Karpas-422 (cell line): ENCODE measurements around the gene ILDR1. TPM values are rescaled to one million over a fixed set of nuclear protein-coding genes. Genes with fewer than 3 reads are reported as not detected.
A peak's percentile ranks its signal among the peaks of the same experiment; 100 is the strongest.
"Not testable (repeated sequence)": the region's sequence is repeated elsewhere in the genome, so short reads cannot be mapped to it uniquely, and the experiment has no call there.

Experiments used
- DNase-seq: peaks from one replicate; pipeline ENCODE4 v3.0.0-alpha.2; 2015
- H2AFZ ChIP-seq: fragments of 200-600 bp; sonication (generic); 2 replicates; pipeline ENCODE4 v1.6.1; 2014; ENCODE audit warnings: antibody characterized with exemption, low read length, mixed read lengths
- H3K27ac ChIP-seq: fragments of 200-600 bp; sonication (generic); 2 replicates; pipeline ENCODE4 v1.5.1; 2014; ENCODE audit warnings: mild to moderate bottlenecking, low read length, moderate library complexity
- H3K27me3 ChIP-seq: fragments of 200-600 bp; sonication (generic); 2 replicates; pipeline ENCODE4 v1.6.1; 2014; ENCODE audit warnings: low read length, mixed read lengths
- H3K36me3 ChIP-seq: fragments of 200-600 bp; sonication (generic); 2 replicates; pipeline ENCODE4 v1.6.1; 2014; ENCODE audit warnings: low read length, mixed read lengths; ENCODE audit not compliant: insufficient read depth
- H3K4me1 ChIP-seq: fragments of 200-600 bp; sonication (generic); 2 replicates; pipeline ENCODE4 v1.6.1; 2014; ENCODE audit warnings: mild to moderate bottlenecking, low read length, mixed read lengths
- H3K4me2 ChIP-seq: fragments of 200-600 bp; sonication (generic); 2 replicates; pipeline ENCODE4 v1.6.1; 2014; ENCODE audit warnings: low read length, low read depth, mild to moderate bottlenecking; ENCODE audit not compliant: poor library complexity, severe bottlenecking
- H3K4me3 ChIP-seq: fragments of 200-600 bp; sonication (generic); 2 replicates; pipeline ENCODE4 v1.5.1; 2014; ENCODE audit warnings: mild to moderate bottlenecking, antibody characterized with exemption, low read length, mixed read lengths
- H3K79me2 ChIP-seq: fragments of 200-600 bp; sonication (generic); 2 replicates; pipeline ENCODE4 v1.6.1; 2014; ENCODE audit warnings: mild to moderate bottlenecking, low read length, mixed read lengths
- H3K9ac ChIP-seq: fragments of 200-600 bp; sonication (generic); 2 replicates; pipeline ENCODE4 v1.6.0; 2014; ENCODE audit warnings: low read length
- H3K9me2 ChIP-seq: fragments of 200-600 bp; sonication (generic), shearing (Covaris generic); replicated peaks from 2 replicates; pipeline ENCODE4 v1.6.0; 2014; ENCODE audit warnings: mild to moderate bottlenecking, low read length, moderate library complexity; ENCODE audit not compliant: insufficient read depth
- H3K9me3 ChIP-seq: fragments of 300-700, 200-600 bp; sonication (generic); 2 replicates; pipeline ENCODE4 v1.6.1; 2014; ENCODE audit warnings: low read length, mixed read lengths
- H4K20me1 ChIP-seq: fragments of 200-600 bp; sonication (generic); 2 replicates; pipeline ENCODE4 v1.6.1; 2014; ENCODE audit warnings: mild to moderate bottlenecking, antibody characterized with exemption, low read length, low read depth; ENCODE audit not compliant: insufficient read depth
- total RNA-seq: library from RNA; depleted of rRNA; stranded (reverse); fragments of >200 nt; shearing (Covaris generic); gene quantifications from 2 replicates; pipeline ENCODE4 v1.2.3, GENCODE V29; 2014; ENCODE audit warnings: low replicate concordance

Gene ILDR1
- total RNA-seq, 1 experiment from 2014 or later = 0.52 TPM

- peaks cover 32% of the 10 kb centered on the region for H3K4me1 ChIP-seq
- no peaks in the 10 kb centered on the region for H3K9me2 ChIP-seq
- H3K27me3 ChIP-seq = no peaks in the 10 kb centered on the region
- H3K9ac ChIP-seq = no peak overlapping the region
- no peaks in the 10 kb centered on the region for H3K79me2 ChIP-seq
- no peak overlapping the region for H2AFZ ChIP-seq
- H3K4me2 ChIP-seq = no peak overlapping the region
- H3K36me3 ChIP-seq = no peaks in the 10 kb centered on the region
- no peak for DNase-seq
- no peaks in the 10 kb centered on the region for H3K9me3 ChIP-seq
- H3K27ac ChIP-seq = no peak overlapping the region
- H3K4me3 ChIP-seq = no peak overlapping the region
- no peaks in the 10 kb centered on the region for H4K20me1 ChIP-seq
Observed at GRCh38 chr3:122058294-122058693, 36.2 kb upstream of the ILDR1 start.

- no peaks in the 10 kb centered on the region for H3K9me2 ChIP-seq
- no peaks in the 10 kb centered on the region for H3K27me3 ChIP-seq
- peaks cover 38% of the 10 kb centered on the region for H3K4me1 ChIP-seq
- no peaks in the 10 kb centered on the region for H3K79me2 ChIP-seq
- no peak overlapping the region for H3K4me2 ChIP-seq
- DNase-seq = no peak
- no peaks in the 10 kb centered on the region for H3K36me3 ChIP-seq
- no peak overlapping the region for H3K9ac ChIP-seq
- H2AFZ ChIP-seq = no peak overlapping the region
- no peak overlapping the region for H3K27ac ChIP-seq
- H3K9me3 ChIP-seq = no peaks in the 10 kb centered on the region
- H4K20me1 ChIP-seq = no peaks in the 10 kb centered on the region
- H3K4me3 ChIP-seq = no peak overlapping the region
Observed at GRCh38 chr3:122057671-122058070, 35.6 kb upstream of the ILDR1 start.

- Histone ChIP-seq H3K4me2 (peak within 1 kb of the TSS; percentile 79), H3K9ac (peak within 1 kb of the TSS; percentile 56)
- peak; percentile 87 for DNase-seq
Observed at GRCh38 chr3:122055215-122055614, 33.2 kb upstream of the ILDR1 start, which contains the start of gene CD86. TSS of gene CD86 (plus strand) at chr3:122055362. CDS start at chr3:122055490, 128 bp downstream.

GRCh38 chr3:122052968-122053367 lies 30.9 kb upstream of the ILDR1 start:
- peak; percentile 91 for DNase-seq
- Histone ChIP-seq H3K9me3 (no peaks in the 10 kb centered on the region), H4K20me1 (no peaks in the 10 kb centered on the region), H3K27me3 (no peaks in the 10 kb centered on the region), H3K9me2 (peaks cover 4% of the 10 kb centered on the region; the same call in 1 of the 2 replicates), H3K79me2 (no peaks in the 10 kb centered on the region), H3K9ac (peak overlapping the region; percentile 38; the same call in 1 of the 2 replicates), H3K36me3 (no peaks in the 10 kb centered on the region), H3K27ac (no peak overlapping the region), H2AFZ (no peak overlapping the region), H3K4me2 (peak overlapping the region; percentile 79), H3K4me1 (peaks cover 46% of the 10 kb centered on the region), H3K4me3 (peak overlapping the region; percentile 37)

More at GRCh38 chr3:122055215-122055614, 33.2 kb upstream of the ILDR1 start, which contains the start of gene CD86:
- Histone ChIP-seq H3K27me3 (no peaks in the 10 kb centered on the region), H3K9me2 (no peaks in the 10 kb centered on the region), H3K79me2 (no peaks in the 10 kb centered on the region), H3K27ac (peak within 1 kb of the TSS; percentile 84), H3K4me3 (peak within 1 kb of the TSS; percentile 62), H3K9me3 (no peaks in the 10 kb centered on the region), H4K20me1 (no peaks in the 10 kb centered on the region), H2AFZ (peak within 1 kb of the TSS; percentile 13; the same call in 1 of the 2 replicates), H3K4me1 (peaks cover 46% of the 10 kb centered on the region), H3K36me3 (no peaks in the 10 kb centered on the region)

- H2AFZ ChIP-seq, H3K36me3 ChIP-seq, H3K9me3 ChIP-seq, H3K4me1 ChIP-seq, H3K4me3 ChIP-seq, H3K9me2 ChIP-seq, H3K79me2 ChIP-seq, DNase-seq, H3K27ac ChIP-seq, H3K9ac ChIP-seq, H3K4me2 ChIP-seq, H4K20me1 ChIP-seq, H3K27me3 ChIP-seq: not testable (repeated sequence)
Observed at GRCh38 chr3:122047773-122048172, 25.7 kb upstream of the ILDR1 start.

GRCh38 chr3:122047296-122047695 lies 25.2 kb upstream of the ILDR1 start:
- not testable (repeated sequence) for H2AFZ ChIP-seq, H3K9me2 ChIP-seq, H3K9me3 ChIP-seq, H3K27me3 ChIP-seq, H4K20me1 ChIP-seq, H3K4me1 ChIP-seq, H3K4me3 ChIP-seq, DNase-seq, H3K36me3 ChIP-seq, H3K27ac ChIP-seq, H3K9ac ChIP-seq, H3K4me2 ChIP-seq, H3K79me2 ChIP-seq

- H3K4me3 ChIP-seq = no peak overlapping the region
- H4K20me1 ChIP-seq = no peaks in the 10 kb centered on the region
- H3K4me2 ChIP-seq = no peak overlapping the region
- H3K36me3 ChIP-seq = no peaks in the 10 kb centered on the region; the same call in 1 of the 2 replicates
- peaks cover 8% of the 10 kb centered on the region; the same call in 1 of the 2 replicates for H3K9me3 ChIP-seq
- H2AFZ ChIP-seq = no peak overlapping the region
- no peaks in the 10 kb centered on the region for H3K9me2 ChIP-seq
- H3K4me1 ChIP-seq = peaks cover 11% of the 10 kb centered on the region
- no peaks in the 10 kb centered on the region for H3K27me3 ChIP-seq
- no peaks in the 10 kb centered on the region for H3K79me2 ChIP-seq
- no peak overlapping the region for H3K9ac ChIP-seq
- DNase-seq = peak; percentile 39
- H3K27ac ChIP-seq = no peak overlapping the region
Observed at GRCh38 chr3:122033023-122033422, 11.0 kb upstream of the ILDR1 start.

- peak; percentile 27 for DNase-seq
- H2AFZ ChIP-seq = no peak overlapping the region
- H3K4me3 ChIP-seq = no peak overlapping the region
- no peaks in the 10 kb centered on the region for H3K9me2 ChIP-seq
- H3K4me2 ChIP-seq = no peak overlapping the region
- H3K36me3 ChIP-seq = no peaks in the 10 kb centered on the region; the same call in 1 of the 2 replicates
- no peaks in the 10 kb centered on the region for H4K20me1 ChIP-seq
- peaks cover 11% of the 10 kb centered on the region for H3K4me1 ChIP-seq
- no peaks in the 10 kb centered on the region for H3K79me2 ChIP-seq
- H3K27me3 ChIP-seq = no peaks in the 10 kb centered on the region
- H3K9ac ChIP-seq = no peak overlapping the region
- H3K9me3 ChIP-seq = peaks cover 4% of the 10 kb centered on the region; the same call in 1 of the 2 replicates
- no peak overlapping the region for H3K27ac ChIP-seq
Observed at GRCh38 chr3:122032531-122032930, 10.5 kb upstream of the ILDR1 start.
